ENCODE measurements around the gene NMNAT2.

DNA sequence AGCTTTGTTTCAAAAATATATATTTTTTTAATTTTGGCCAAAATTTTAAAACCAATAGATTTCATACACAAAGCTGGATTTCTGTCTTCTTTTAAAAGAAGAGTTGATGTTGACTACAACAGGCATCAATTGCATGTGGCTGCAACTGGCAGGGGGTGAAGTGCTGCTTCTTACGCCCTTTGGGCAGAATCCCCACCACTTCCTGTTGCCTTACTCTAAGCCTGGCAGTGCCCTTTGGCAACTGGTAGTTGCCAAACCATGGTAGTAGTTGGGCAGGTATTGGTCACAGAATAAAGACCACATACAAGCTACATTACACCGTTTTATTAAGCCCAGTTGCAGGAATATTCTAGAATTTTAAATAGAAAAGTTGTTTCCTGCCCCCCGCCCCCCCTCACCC lies 215.1 kb downstream of the NMNAT2 start:
- TF ChIP-seq CTCF (IDR thresholded peaks at IDR 0.05) (no peak), POLR2A (IDR thresholded peaks at IDR 0.05) (no peak)

All from adrenal gland (tissue), 5 donors.